HepG2 (cell line): Measurements from ENCODE around the gene GGPS1. TPM values are rescaled to one million over a fixed set of nuclear protein-coding genes. Genes with fewer than 3 reads are reported as not detected.
A peak's percentile ranks its signal among the peaks of the same experiment; 100 is the strongest.

Experiments used
- AGO2 ChIP-seq: fragments of 200-400 bp; formaldehyde crosslinking; optimal IDR thresholded peaks from 2 replicates; pipeline ENCODE3; 2017; ENCODE audit warnings: mild to moderate bottlenecking, low read depth, low read length, moderate library complexity
- ATM ChIP-seq: fragments of 450-650 bp; IDR thresholded peaks from 2 replicates; pipeline ENCODE4 v1.7.1; 2017; ENCODE audit warnings: mild to moderate bottlenecking, borderline replicate concordance
- CHD2 ChIP-seq: IDR thresholded peaks from 2 replicates; pipeline ENCODE4 v1.6.1; 2011; ENCODE audit warnings: low read depth, low read length, improper control_type of control experiment
- IRF2 ChIP-seq: IDR thresholded peaks from 2 replicates; pipeline ENCODE4 v1.6.1; 2018; ENCODE audit warnings: missing genetic modification reagents, missing compliant biosample characterization
- ISX ChIP-seq: sonication (generic); formaldehyde crosslinking; conservative IDR thresholded peaks from 2 replicates; pipeline ENCODE4 v1.5.0; 2020; ENCODE audit warnings: missing genetic modification reagents
- KLF16 ChIP-seq, 2 experiments: sonication (generic) in 1 of 2; formaldehyde crosslinking in 1 of 2; IDR thresholded peaks; 2 replicates each; pipeline versions ENCODE4 v1.6.1 to v1.8.0; 2016 to 2023; ENCODE audit warnings: missing genetic modification reagents in 2 of 2, missing compliant biosample characterization in 1 of 2
- KMT2A ChIP-seq: sonication (generic); formaldehyde crosslinking; IDR thresholded peaks from 2 replicates; pipeline ENCODE4 v1.4.0; 2020; ENCODE audit warnings: missing genetic modification reagents
- NR3C1 ChIP-seq: sonication (generic); formaldehyde crosslinking; IDR thresholded peaks from 2 replicates; pipeline ENCODE4 v1.4.0; 2020; ENCODE audit warnings: missing genetic modification reagents
- PLRG1 ChIP-seq: fragments of 450-650 bp; conservative IDR thresholded peaks from 2 replicates; pipeline ENCODE4 v1.6.1; 2016
- PRDM15 ChIP-seq: sonication (generic); formaldehyde crosslinking; IDR thresholded peaks from 2 replicates; pipeline ENCODE4 v1.4.0; 2020; ENCODE audit warnings: missing genetic modification reagents
- SOX13 ChIP-seq, 3 experiments: fragments of 450-650 bp in 1 of 3; sonication (generic) in 1 of 3; formaldehyde crosslinking in 1 of 3; IDR thresholded peaks in 2 of 3; conservative IDR thresholded peaks in 1 of 3; 2 replicates each; pipeline versions ENCODE4 v1.5.0 to v1.6.1; 2016 to 2020; ENCODE audit warnings: antibody characterized with exemption in 1 of 3, mild to moderate bottlenecking in 1 of 3, missing compliant biosample characterization in 1 of 3, missing genetic modification reagents in 1 of 3, moderate library complexity in 1 of 3
- TARDBP ChIP-seq: sonication (generic); formaldehyde crosslinking; IDR thresholded peaks from 2 replicates; pipeline ENCODE4 v1.8.0; 2022; ENCODE audit warnings: mild to moderate bottlenecking, missing genetic modification reagents
- THAP7 ChIP-seq: sonication (generic); formaldehyde crosslinking; IDR thresholded peaks from 2 replicates; pipeline ENCODE4 v1.8.1; 2023; ENCODE audit warnings: mild to moderate bottlenecking, missing genetic modification reagents
- TP53 ChIP-seq: sonication (generic); formaldehyde crosslinking; conservative IDR thresholded peaks from 2 replicates; pipeline ENCODE4 v1.4.0; 2020; ENCODE audit warnings: missing genetic modification reagents
- ZBTB7B ChIP-seq: sonication (generic); formaldehyde crosslinking; IDR thresholded peaks from 2 replicates; pipeline ENCODE4 v1.4.0; 2020; ENCODE audit warnings: missing genetic modification reagents
- ZFP36L2 ChIP-seq: sonication (generic); formaldehyde crosslinking; IDR thresholded peaks from 2 replicates; pipeline ENCODE4 v1.4.0; 2020; ENCODE audit warnings: missing genetic modification reagents
- ZFY ChIP-seq: sonication (generic); formaldehyde crosslinking; IDR thresholded peaks from 2 replicates; pipeline ENCODE4 v1.4.0; 2020; ENCODE audit warnings: missing genetic modification reagents
- ZNF230 ChIP-seq: sonication (generic); formaldehyde crosslinking; IDR thresholded peaks from 2 replicates; pipeline ENCODE4 v1.4.0; 2020; ENCODE audit warnings: mild to moderate bottlenecking, missing genetic modification reagents
- ZNF232 ChIP-seq: sonication (generic); formaldehyde crosslinking; IDR thresholded peaks from 2 replicates; pipeline ENCODE4 v1.4.0; 2020; ENCODE audit warnings: missing genetic modification reagents, borderline replicate concordance
- ZNF317 ChIP-seq: sonication (generic); formaldehyde crosslinking; IDR thresholded peaks from 2 replicates; pipeline ENCODE4 v1.5.0; 2020; ENCODE audit warnings: mild to moderate bottlenecking, missing genetic modification reagents
- ZNF331 ChIP-seq: sonication (generic); formaldehyde crosslinking; IDR thresholded peaks from 2 replicates; pipeline ENCODE4 v1.4.0; 2020; ENCODE audit warnings: missing genetic modification reagents
- ZNF33A ChIP-seq: sonication (generic); formaldehyde crosslinking; IDR thresholded peaks from 2 replicates; pipeline ENCODE4 v1.5.1; 2020; ENCODE audit warnings: missing genetic modification reagents, mild to moderate bottlenecking, moderate library complexity, borderline replicate concordance
- ZNF34 ChIP-seq: sonication (generic); formaldehyde crosslinking; IDR thresholded peaks from 2 replicates; pipeline ENCODE4 v1.4.0; 2020; ENCODE audit warnings: mild to moderate bottlenecking, missing genetic modification reagents, borderline replicate concordance
- ZNF501 ChIP-seq: sonication (generic); formaldehyde crosslinking; IDR thresholded peaks from 2 replicates; pipeline ENCODE4 v1.5.1; 2020; ENCODE audit warnings: mild to moderate bottlenecking, moderate library complexity, missing genetic modification reagents
- ZNF556 ChIP-seq: sonication (generic); formaldehyde crosslinking; IDR thresholded peaks from 2 replicates; pipeline ENCODE4 v1.4.0; 2020; ENCODE audit warnings: mild to moderate bottlenecking, missing genetic modification reagents, borderline replicate concordance
- ZNF644 ChIP-seq: IDR thresholded peaks from 2 replicates; pipeline ENCODE4 v1.6.1; 2016; ENCODE audit warnings: low read depth
- ZNF691 ChIP-seq: sonication (generic); formaldehyde crosslinking; IDR thresholded peaks from 2 replicates; pipeline ENCODE4 v1.4.0; 2020; ENCODE audit warnings: missing genetic modification reagents, low read depth, mild to moderate bottlenecking, borderline replicate concordance
- polyA plus RNA-seq, 8 experiments: library from polyadenylated mRNA; depleted of rRNA in 3 of 8; stranded (reverse) in 7 of 8; unstranded in 1 of 8; fragments of >200 nt; fragmentation: Illumina TruSeq in 4 of 8; extraction: Trizol in 4 of 8; gene quantifications; 2 replicates each; pipeline versions ENCODE4 v1.2.1 to v1.2.3, GENCODE V29; 2011 to 2016; ENCODE audit warnings: low read depth in 4 of 8, missing spikeins in 1 of 8, mixed read lengths in 1 of 8; ENCODE audit not compliant: insufficient read depth in 1 of 8
- total RNA-seq, 5 experiments: library from RNA; depleted of rRNA; stranded (reverse); fragments of >200 nt; fragmentation: Illumina TruSeq; extraction: Trizol; gene quantifications; 2 replicates each; pipeline ENCODE4 v1.2.3, GENCODE V29; 2016; ENCODE audit warnings: low read depth in 1 of 5

GGPS1 gene
- total and polyA plus RNA-seq, 2 of the 13 experiments (the other 11 are each of a cell fraction or from before 2014, with no cell fraction given), result 28.8 to 42.6 TPM

GRCh38 chr1:235327559-235328270, 655 bp upstream of the GGPS1 start, which contains the start of gene ARID4B (continued):
- TF ChIP-seq ZNF34 (CRISPR knock-in tag), result no peak
- no peak for TF ChIP-seq ZFP36L2 (CRISPR knock-in tag)
- TF ChIP-seq KLF16 (CRISPR knock-in tag; IDR thresholded peaks at IDR 0.05), result peak in 1 of 2 experiments; percentile 43; a peak in 1 of 4 replicates
- TF ChIP-seq KMT2A, result 0 out of 2 replicates have a peak, but pooled peaks have one; percentile 57
- TF ChIP-seq TP53, result no peak
- no peak; the same call in none of the 2 replicates for TF ChIP-seq ZFY (CRISPR knock-in tag)
- TF ChIP-seq ZNF501 (CRISPR knock-in tag), result no peak; the same call in 1 of the 2 replicates
- peak; percentile 42; the same call in 1 of the 2 replicates for TF ChIP-seq ZBTB7B (CRISPR knock-in tag)
- TF ChIP-seq CHD2, result no peak
- no peak for TF ChIP-seq AGO2
- no peak for TF ChIP-seq ZNF556
- peak; percentile 27; the same call in 1 of the 2 replicates for TF ChIP-seq ZNF691 (CRISPR knock-in tag)
- no peak for TF ChIP-seq ZNF230 (CRISPR knock-in tag)
- no peak for TF ChIP-seq THAP7 (CRISPR knock-in tag)
- no peak for TF ChIP-seq NR3C1 (CRISPR knock-in tag)
- no peak for TF ChIP-seq ZNF232 (CRISPR knock-in tag)
- TF ChIP-seq PLRG1, result no peak
- TF ChIP-seq IRF2 (CRISPR knock-in tag), result peak; percentile 9; the same call in 1 of the 2 replicates
- TF ChIP-seq PRDM15 (CRISPR knock-in tag), result no peak
- TF ChIP-seq ZNF331 (CRISPR knock-in tag), result peak; percentile 76
- TF ChIP-seq SOX13 (IDR thresholded peaks at IDR 0.05), result no peak
- TF ChIP-seq SOX13 (CRISPR knock-in tag; conservative IDR thresholded peaks at IDR 0.05 in 1 of 2, IDR thresholded peaks at IDR 0.05 in 1 of 2), result peak in 1 of 2 experiments; percentile 20; a peak in 1 of 4 replicates
- TF ChIP-seq ISX (CRISPR knock-in tag), result no peak
- no peak for TF ChIP-seq ZNF317
- TF ChIP-seq ZNF33A (CRISPR knock-in tag), result no peak
- no peak for TF ChIP-seq TARDBP (CRISPR knock-in tag)
- TF ChIP-seq ATM, result no peak
- no peak for TF ChIP-seq ZNF644 (CRISPR knock-in tag)
